GM12892 (cell line): ENCODE measurements around the gene ACADS.

Experiments
- POLR2A ChIP-seq: IDR thresholded peaks from 2 replicates; pipeline ENCODE4 v1.6.1; 2011; ENCODE audit warnings: low read depth, low read length, control low read depth
- POLR2AphosphoS5 ChIP-seq: IDR thresholded peaks from 2 replicates; pipeline ENCODE4 v1.6.1; 2011; ENCODE audit warnings: low read depth, low read length, control low read depth
- TAF1 ChIP-seq: IDR thresholded peaks from 2 replicates; pipeline ENCODE4 v1.6.1; 2011; ENCODE audit warnings: low read depth, mild to moderate bottlenecking, control low read depth, low read length, borderline replicate concordance

- TF ChIP-seq POLR2A (no peak), POLR2AphosphoS5 (no peak), TAF1 (no peak)
These were observed 14.4 kb downstream of the ACADS start for GRCh38 chr12:120739821-120740613.
